ENCODE data around the gene PDGFRB. TPM values are rescaled to one million over a fixed set of nuclear protein-coding genes. Genes with fewer than 3 reads are reported as not detected.

Gene PDGFRB
- total and polyA plus RNA-seq, 10 of the 15 experiments (the other 5 are each of a cell fraction or from before 2014, with no cell fraction given) = 0.02 to 3.0 (median 1.0) TPM

DNA sequence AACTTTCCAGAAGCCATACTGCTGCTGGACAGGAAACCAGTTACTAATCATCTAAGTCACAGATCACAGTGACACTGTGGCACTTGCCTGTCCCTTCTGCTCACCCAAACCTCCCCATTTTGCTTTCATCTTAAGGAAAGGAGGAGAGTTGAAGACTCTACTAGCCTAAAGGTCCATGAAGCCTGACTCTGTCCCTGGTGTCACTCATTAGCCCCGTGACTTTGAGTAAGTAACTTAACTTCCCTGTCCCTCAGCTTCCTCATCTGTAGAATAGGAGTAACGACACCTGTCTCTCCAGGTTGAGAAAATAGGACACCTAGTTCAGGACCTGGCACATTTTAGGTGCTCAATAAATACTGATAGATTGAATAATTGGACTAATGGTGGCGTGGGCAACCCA is 33.7 kb upstream of the PDGFRB start:
- POLR2A ChIA-PET = no interaction called here
- BruUV-seq (replicated peaks) = no TSS peak

More for the DNA sequence above, 33.7 kb upstream of the PDGFRB start:
- no peak overlapping the region for H3K9ac ChIP-seq (ENCODE audit: control insufficient read depth, insufficient read depth, low read length)
- SMC1A ChIA-PET (ENCODE audit: uncharacterized antibody, unreplicated experiment) = no interaction called here
- TF ChIP-seq RAD51 (IDR thresholded peaks at IDR 0.05) = no peak
- TF ChIP-seq TCF12 (IDR thresholded peaks at IDR 0.05; ENCODE audit: low read depth, low read length) = no peak
- TF ChIP-seq SMC3 (IDR thresholded peaks at IDR 0.05; ENCODE audit: borderline replicate concordance, low read length) = no peak
- no peak for TF ChIP-seq PRDM15 (CRISPR knock-in tag; IDR thresholded peaks at IDR 0.05)
- TF ChIP-seq, protein P1, sequence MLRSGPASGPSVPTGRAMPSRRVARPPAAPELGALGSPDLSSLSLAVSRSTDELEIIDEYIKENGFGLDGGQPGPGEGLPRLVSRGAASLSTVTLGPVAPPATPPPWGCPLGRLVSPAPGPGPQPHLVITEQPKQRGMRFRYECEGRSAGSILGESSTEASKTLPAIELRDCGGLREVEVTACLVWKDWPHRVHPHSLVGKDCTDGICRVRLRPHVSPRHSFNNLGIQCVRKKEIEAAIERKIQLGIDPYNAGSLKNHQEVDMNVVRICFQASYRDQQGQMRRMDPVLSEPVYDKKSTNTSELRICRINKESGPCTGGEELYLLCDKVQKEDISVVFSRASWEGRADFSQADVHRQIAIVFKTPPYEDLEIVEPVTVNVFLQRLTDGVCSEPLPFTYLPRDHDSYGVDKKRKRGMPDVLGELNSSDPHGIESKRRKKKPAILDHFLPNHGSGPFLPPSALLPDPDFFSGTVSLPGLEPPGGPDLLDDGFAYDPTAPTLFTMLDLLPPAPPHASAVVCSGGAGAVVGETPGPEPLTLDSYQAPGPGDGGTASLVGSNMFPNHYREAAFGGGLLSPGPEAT (IDR thresholded peaks at IDR 0.05; ENCODE audit: low read depth) = no peak
- TF ChIP-seq PML (IDR thresholded peaks at IDR 0.05; ENCODE audit: low read length) = no peak
- no peak overlapping the region for H3K4me3 ChIP-seq
- H3K4me1 ChIP-seq (ENCODE audit: control insufficient read depth, insufficient read depth, low read length) = no peaks in the 10 kb centered on the region
- H3K79me2 ChIP-seq (ENCODE audit: control insufficient read depth, insufficient read depth, low read length) = no peaks in the 10 kb centered on the region
- FAIRE-seq = no peak
- CTCF ChIA-PET = no interaction called here
- WGBS (ENCODE audit: insufficient coverage, insufficient replicate concordance, low lambda C conversion rate, missing lambda C conversion rate) = 7% methylated on average over 3 of the region's 3 CpGs
- no peak overlapping the region for H2AFZ ChIP-seq (ENCODE audit: control insufficient read depth, low read depth, low read length)
- RAD21 ChIA-PET (ENCODE audit: unreplicated experiment) = no interaction called here
- H3K4me2 ChIP-seq (ENCODE audit: control insufficient read depth, insufficient read depth) = no peak overlapping the region
- DNase-seq (ENCODE audit: low read depth, low spot score) = no peak
- no peaks in the 10 kb centered on the region for H4K20me1 ChIP-seq (ENCODE audit: control insufficient read depth, insufficient read depth)
- H3K27ac ChIP-seq (ENCODE audit: control insufficient read depth, insufficient read depth) = no peak overlapping the region
- peaks cover 0 to 5% of the 10 kb centered on the region in 2 experiments; a peak in 3 of 4 replicates for H3K27me3 ChIP-seq (replicated peaks in 1 of 2; ENCODE audit: control insufficient read depth in 2 of 2, insufficient read depth in 2 of 2, low read length in 1 of 2)
- H3K9me3 ChIP-seq (replicated peaks; ENCODE audit: control insufficient read depth, insufficient read depth, low read length) = no peaks in the 10 kb centered on the region
- intact Hi-C loops (cut with micrococcal nuclease; ENCODE audit: unreplicated experiment) (no loop called here), in situ Hi-C loops (cut with MboI) (no loop called here)
- no peak for ATAC-seq
- H3K36me3 ChIP-seq (ENCODE audit: control insufficient read depth in 2 of 2, insufficient read depth in 2 of 2, low read length in 1 of 2) = no peaks in the 10 kb centered on the region
